SU-DHL-6 (cell line): ENCODE data around the gene RBM19.

Experiments used
- H2AFZ ChIP-seq: fragments of 200-600 bp; sonication (generic); 2 replicates; pipeline ENCODE4 v1.6.1; 2014; ENCODE audit warnings: low read depth, mild to moderate bottlenecking, moderate library complexity, mixed read lengths, antibody characterized with exemption, low read length; ENCODE audit not compliant: severe bottlenecking
- H3F3A ChIP-seq: fragments of 200-600 bp; shearing (Covaris generic); 2 replicates; pipeline ENCODE4 v1.6.0; 2016; ENCODE audit warnings: antibody characterized with exemption, mild to moderate bottlenecking; ENCODE audit not compliant: insufficient read depth
- H3K27ac ChIP-seq: fragments of 200-600 bp; sonication (generic); 2 replicates; pipeline ENCODE4 v1.5.1; 2016; ENCODE audit warnings: low read depth, mild to moderate bottlenecking, low read length, moderate library complexity, mixed read lengths
- H3K27me3 ChIP-seq: fragments of 200-600 bp; sonication (generic), shearing (Covaris generic); 2 replicates; pipeline ENCODE4 v1.6.0; 2014; ENCODE audit warnings: mild to moderate bottlenecking, low read length
- H3K36me3 ChIP-seq: fragments of 200-600 bp; sonication (generic); 2 replicates; pipeline ENCODE4 v1.6.1; 2014; ENCODE audit warnings: mild to moderate bottlenecking, low read length, mixed read lengths
- H3K4me2 ChIP-seq: fragments of 300-600, 200-600 bp; shearing (Covaris generic), sonication (generic); 2 replicates; pipeline ENCODE4 v1.6.0; 2014; ENCODE audit warnings: low read length, low read depth, mild to moderate bottlenecking; ENCODE audit not compliant: poor library complexity, severe bottlenecking
- H3K4me3 ChIP-seq: fragments of 200-600 bp; sonication (generic); 2 replicates; pipeline ENCODE4 v1.5.1; 2014; ENCODE audit warnings: antibody characterized with exemption, low read length, mild to moderate bottlenecking, mixed read lengths; ENCODE audit not compliant: insufficient read depth, poor library complexity, severe bottlenecking
- H3K79me2 ChIP-seq: fragments of 200-600 bp; sonication (generic); 2 replicates; pipeline ENCODE4 v1.6.1; 2014; ENCODE audit warnings: mild to moderate bottlenecking, low read length, moderate library complexity; ENCODE audit not compliant: insufficient read depth
- H3K9ac ChIP-seq: fragments of 200-600 bp; sonication (generic); 2 replicates; pipeline ENCODE4 v1.7.0; 2014; ENCODE audit warnings: mild to moderate bottlenecking, low read length
- H3K9me2 ChIP-seq: fragments of 200-600 bp; sonication (generic); replicated peaks from 2 replicates; pipeline ENCODE4 v1.6.1; 2014; ENCODE audit warnings: low read length; ENCODE audit not compliant: insufficient read depth
- H3K9me3 ChIP-seq: fragments of 200-600 bp; sonication (generic); 2 replicates; pipeline ENCODE4 v1.6.1; 2014; ENCODE audit warnings: low read length, mixed read lengths; ENCODE audit not compliant: insufficient read depth
- H4K20me1 ChIP-seq: fragments of 200-600 bp; sonication (generic); 2 replicates; pipeline ENCODE4 v1.6.1; 2014; ENCODE audit warnings: low read depth, mild to moderate bottlenecking, antibody characterized with exemption, low read length, moderate library complexity, mixed read lengths
- CTCF ChIP-seq: fragments of 200-600 bp; sonication (generic); IDR thresholded peaks from one replicate; pipeline ENCODE4 v1.5.1; 2017; ENCODE audit warnings: antibody characterized with exemption, mild to moderate bottlenecking, low read length, moderate library complexity; ENCODE audit not compliant: insufficient read depth, poor library complexity, severe bottlenecking
- EZH2phosphoT487 ChIP-seq: fragments of 200-600 bp; sonication (generic), shearing (Covaris generic); conservative IDR thresholded peaks from 2 replicates; pipeline ENCODE4 v1.6.1; 2018; ENCODE audit warnings: mild to moderate bottlenecking, antibody characterized with exemption, low read length, moderate library complexity, mixed read lengths

RBM19 gene

GRCh38 chr12:113912760-113913329 is 53.3 kb downstream of the RBM19 start:
- H4K20me1 ChIP-seq, result no peaks in the 10 kb centered on the region
- no peaks in the 10 kb centered on the region for H3K27me3 ChIP-seq
- no peak overlapping the region for H3K4me3 ChIP-seq
- TF ChIP-seq CTCF (peak; percentile 86), EZH2phosphoT487 (no peak)
- H2AFZ ChIP-seq, result no peak overlapping the region
- H3K4me2 ChIP-seq, result no peak overlapping the region
- H3K9me2 ChIP-seq, result no peaks in the 10 kb centered on the region
- no peak overlapping the region for H3K9ac ChIP-seq
- no peak overlapping the region for H3K27ac ChIP-seq
- no peaks in the 10 kb centered on the region for H3K9me3 ChIP-seq
- H3F3A ChIP-seq, result no peaks in the 10 kb centered on the region
- H3K36me3 ChIP-seq, result no peaks in the 10 kb centered on the region
- H3K79me2 ChIP-seq, result no peaks in the 10 kb centered on the region

GRCh38 chr12:113911971-113912759 is 54.0 kb downstream of the RBM19 start:
- Histone ChIP-seq H3K79me2 (no peaks in the 10 kb centered on the region), H3K4me3 (no peak overlapping the region), H3F3A (no peaks in the 10 kb centered on the region), H4K20me1 (no peaks in the 10 kb centered on the region), H3K9me2 (no peaks in the 10 kb centered on the region), H2AFZ (no peak overlapping the region), H3K9ac (no peak overlapping the region), H3K36me3 (no peaks in the 10 kb centered on the region), H3K27me3 (no peaks in the 10 kb centered on the region), H3K4me2 (no peak overlapping the region), H3K27ac (no peak overlapping the region), H3K9me3 (no peaks in the 10 kb centered on the region)
- TF ChIP-seq CTCF, result no peak
- no peak for TF ChIP-seq EZH2phosphoT487

- no peaks in the 10 kb centered on the region for H3F3A ChIP-seq
- no peak overlapping the region for H3K27ac ChIP-seq
- no peak overlapping the region for H3K4me3 ChIP-seq
- H4K20me1 ChIP-seq, result no peaks in the 10 kb centered on the region
- TF ChIP-seq CTCF, result no peak
- no peak for TF ChIP-seq EZH2phosphoT487
- H3K36me3 ChIP-seq, result no peaks in the 10 kb centered on the region
- H2AFZ ChIP-seq, result no peak overlapping the region
- no peak overlapping the region for H3K9ac ChIP-seq
- H3K4me2 ChIP-seq, result no peak overlapping the region
- H3K9me2 ChIP-seq, result no peaks in the 10 kb centered on the region
- H3K79me2 ChIP-seq, result no peaks in the 10 kb centered on the region
- no peaks in the 10 kb centered on the region for H3K9me3 ChIP-seq
- no peaks in the 10 kb centered on the region for H3K27me3 ChIP-seq
These were observed 55.3 kb downstream of the RBM19 start for GRCh38 chr12:113910751-113911272.
